Fibroblast of gingiva (primary cell): ENCODE results near the gene PAPOLB.
A peak's percentile ranks its signal among the peaks of the same experiment; 100 is the strongest.
"Not testable (repeated sequence)": the region's sequence is repeated elsewhere in the genome, so short reads cannot be mapped to it uniquely, and the experiment has no call there.

ENCODE experiments used
- DNase-seq: peaks from one replicate; pipeline ENCODE4 v3.0.0-alpha.2; 2011; ENCODE audit warnings: low read depth

PAPOLB gene

DNA sequence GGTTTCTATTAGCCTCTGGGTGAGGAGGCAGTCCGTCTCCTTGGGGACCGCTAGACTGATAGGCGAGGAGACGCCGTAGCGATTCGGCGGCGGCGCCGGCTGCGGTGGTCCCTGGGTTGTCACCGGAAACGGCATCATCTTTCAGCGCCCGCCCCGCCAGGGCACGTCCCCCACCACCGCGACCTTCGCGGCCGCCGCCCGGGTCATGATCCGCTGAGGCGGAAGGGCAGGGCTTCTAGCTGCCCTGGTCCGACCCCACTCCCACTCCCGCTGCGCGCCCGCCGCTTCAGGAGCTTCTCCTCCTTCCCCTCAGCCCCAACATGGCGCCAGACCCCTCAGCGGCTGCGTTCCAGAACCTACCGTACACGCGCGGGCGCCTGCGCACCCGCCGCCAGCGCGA, at the start of gene PAPOLB:
Gene PAPOLB, minus strand, starts transcription at position 358 of the 400 bp plus-strand sequence. Its CDS starts 220 bp downstream, at position 138.
- no peak for DNase-seq

DNA sequence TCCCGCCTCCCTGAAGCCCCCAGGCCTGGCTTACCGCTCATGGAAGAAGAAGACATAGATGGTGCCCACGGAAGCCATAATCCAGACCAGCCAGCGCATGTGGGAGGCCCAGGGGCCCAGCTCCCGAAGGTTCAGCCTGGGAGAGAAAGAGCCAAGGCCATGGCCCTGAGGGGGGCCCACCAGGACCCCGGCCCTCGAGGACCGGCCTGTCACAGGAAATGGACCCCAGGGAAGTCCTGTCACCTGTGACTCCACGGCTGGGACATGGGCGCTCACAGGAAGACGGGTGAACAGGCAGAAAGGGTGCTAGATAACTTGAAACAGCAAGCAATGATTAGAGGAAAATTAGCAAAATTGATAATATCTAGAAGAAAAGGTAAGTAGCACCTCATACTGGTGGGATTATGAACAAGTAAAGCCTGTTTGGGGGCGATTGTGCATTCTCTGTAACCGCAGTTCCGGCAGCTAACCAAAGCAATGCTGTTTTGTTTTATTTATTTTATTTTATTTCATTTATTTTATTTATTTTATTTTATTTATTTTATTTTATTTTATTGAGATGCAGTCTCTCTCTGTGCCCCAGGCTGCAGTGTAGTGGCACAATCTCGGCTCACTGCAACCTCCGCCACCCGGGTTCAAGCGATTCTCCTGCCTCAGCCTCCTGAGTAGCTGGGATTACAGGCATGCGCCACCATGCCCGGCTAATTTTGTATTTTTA, 49.4 kb upstream of the PAPOLB start:
- DNase-seq: no peak

DNA sequence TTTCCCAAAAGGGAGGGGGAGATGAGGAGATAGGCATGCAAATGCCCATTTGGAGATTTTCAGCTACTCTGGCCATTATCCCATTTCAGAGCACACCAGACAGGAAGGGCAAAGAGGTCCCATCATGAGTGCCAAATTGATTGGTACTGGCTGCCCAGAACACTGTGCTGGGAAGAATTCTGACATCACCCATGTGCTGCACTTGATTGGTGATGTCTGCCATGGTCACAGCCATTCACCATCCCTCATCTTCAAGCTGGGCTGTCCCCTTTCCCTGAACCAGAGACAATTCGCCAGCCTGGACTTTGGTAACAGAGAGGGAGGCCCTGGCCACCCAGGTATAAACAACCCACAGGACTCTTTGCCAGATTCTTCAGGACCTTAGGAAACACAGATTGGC, 44.9 kb upstream of the PAPOLB start:
- DNase-seq: no peak

DNA sequence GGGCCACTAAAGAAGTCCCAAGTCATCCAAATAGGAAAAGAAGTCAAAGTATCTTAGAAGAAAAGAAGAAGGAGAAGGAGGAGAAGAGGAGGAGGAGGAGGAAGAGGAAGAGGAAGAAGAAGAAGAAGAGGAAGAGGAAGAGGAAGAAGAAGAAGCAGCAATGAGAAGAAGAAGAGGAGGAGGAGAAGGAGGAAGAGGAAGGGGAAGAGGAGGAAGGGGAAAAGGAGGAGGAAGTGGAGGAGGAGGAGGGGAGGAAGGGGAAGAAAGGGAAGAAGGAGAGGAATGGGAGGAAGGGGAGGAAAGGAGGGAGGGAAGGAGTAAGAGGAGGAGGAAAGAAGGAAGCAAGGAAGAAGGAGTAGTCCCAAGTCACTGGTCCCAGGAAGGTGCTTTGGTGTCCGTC, 43.3 kb upstream of the PAPOLB start:
- no peak for DNase-seq

DNA sequence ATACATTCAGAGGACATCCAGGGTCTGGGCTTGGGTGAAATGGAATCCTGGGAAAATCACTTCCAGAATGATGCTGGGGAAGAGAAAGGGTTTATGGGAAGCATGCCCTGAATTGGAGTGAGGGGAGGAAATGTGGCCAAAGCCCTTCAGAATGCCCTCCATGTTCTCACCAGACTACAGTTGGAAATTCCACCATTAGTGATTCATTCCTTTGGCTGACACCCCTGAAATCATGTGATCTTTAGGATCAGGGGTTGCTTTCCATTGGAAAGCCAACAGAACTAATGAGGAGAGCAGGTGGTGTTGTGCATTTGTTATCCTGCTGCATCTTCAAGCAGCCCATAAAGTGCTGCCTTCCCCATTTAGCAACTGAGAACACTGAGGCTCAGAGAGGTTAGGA, 42.5 kb upstream of the PAPOLB start:
- DNase-seq: no peak

DNA sequence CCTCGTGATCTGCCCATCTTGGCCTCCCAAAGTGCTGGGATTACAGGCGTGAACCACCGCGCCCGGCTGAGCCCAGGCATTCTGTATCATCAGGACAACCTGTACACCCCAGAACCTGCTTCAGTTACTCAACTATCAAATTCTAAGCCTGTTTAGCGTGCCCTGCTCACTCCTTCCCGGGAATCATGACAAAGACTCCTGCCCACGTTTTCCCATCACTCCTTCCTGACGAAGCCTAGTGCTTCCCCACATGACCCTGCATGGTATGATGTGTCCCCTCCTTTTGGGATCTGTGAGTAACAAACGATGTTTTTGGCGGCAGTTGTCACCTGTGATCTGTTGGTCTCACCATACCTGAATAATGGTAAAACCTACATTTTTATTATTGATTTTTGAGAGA, 33.9 kb upstream of the PAPOLB start:
- DNase-seq: no peak

DNA sequence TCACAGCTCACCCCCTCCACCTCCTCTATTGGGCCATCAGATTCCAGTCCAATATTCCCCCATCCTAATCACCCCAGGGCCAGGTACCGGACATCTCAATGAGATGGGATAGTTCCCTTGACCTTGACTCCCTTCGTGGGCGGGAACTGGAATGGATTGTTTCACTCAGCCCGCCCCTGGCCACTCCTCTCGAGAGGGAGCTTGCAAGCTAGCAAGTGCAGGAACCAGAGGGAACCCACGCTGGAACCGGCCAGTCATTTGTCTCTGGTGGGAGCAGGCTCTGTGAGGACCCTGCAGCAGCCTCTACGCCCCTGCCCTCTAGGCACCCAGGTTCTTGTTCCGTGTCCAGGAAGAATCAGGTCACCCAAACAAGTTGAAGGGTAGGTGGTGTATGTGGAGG, 32.7 kb upstream of the PAPOLB start:
- DNase-seq: no peak

DNA sequence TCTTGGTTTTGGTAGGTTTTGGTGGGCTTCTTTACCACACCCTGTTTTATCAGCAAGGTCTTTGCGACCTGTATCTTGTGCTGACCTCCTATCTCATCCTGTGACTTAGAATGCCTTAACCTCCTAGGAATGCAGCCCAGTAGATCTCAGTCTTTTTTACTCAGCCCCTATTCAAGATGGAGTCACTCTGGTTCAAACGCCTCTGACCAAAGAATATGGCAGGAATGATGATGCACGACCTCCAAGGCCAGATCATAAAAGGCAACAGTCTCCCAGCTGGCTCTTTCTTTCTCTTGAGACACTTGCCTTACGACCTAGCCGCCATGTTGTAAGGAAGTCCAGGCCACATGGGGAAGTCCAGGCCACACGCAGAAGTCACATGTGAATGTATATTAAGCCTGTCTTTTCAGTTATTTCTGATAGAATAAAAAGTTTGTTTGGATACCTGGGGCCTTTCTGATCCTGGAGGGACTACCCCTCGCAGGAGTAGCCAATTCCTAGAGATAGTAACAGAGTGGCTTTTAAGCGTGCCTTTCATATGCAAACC, 32.2 kb upstream of the PAPOLB start:
- no peak for DNase-seq

DNA sequence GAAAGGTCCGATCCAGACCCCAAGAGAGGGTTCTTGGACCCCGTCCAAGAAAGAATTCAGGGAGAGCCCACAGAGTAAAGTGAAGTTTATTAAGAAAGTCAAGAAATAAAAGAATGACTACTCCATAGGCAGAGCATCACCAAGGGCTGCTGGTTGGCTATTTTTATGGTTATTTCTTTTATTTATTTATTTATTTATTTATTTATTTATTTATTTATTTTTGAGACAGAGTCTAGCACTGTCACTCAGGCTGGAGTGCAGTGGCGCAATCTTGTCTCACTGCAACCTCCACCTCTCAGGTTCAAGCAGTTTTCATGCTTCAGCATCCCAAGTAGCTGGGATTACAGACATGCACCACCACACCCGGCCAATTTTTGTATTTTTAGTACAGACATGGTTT, 31.4 kb upstream of the PAPOLB start:
- DNase-seq: not testable (repeated sequence)

DNA sequence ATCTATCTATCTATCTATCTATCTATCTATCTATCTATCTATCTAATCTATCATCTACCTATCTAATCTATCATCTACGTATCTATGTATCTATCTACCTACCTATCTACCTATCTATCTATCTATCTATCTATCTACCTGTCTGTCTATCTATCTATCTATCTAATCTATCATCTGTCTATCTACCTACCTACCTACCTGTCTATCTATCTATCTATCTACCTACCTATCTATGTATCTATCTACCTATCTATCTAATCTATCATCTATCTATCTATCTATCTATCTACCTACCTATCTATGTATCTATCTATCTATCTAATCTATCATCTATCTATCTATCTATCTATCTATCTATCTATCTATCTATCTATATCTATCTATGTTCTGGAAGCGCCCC, 29.7 kb upstream of the PAPOLB start:
- DNase-seq: not testable (repeated sequence)

DNA sequence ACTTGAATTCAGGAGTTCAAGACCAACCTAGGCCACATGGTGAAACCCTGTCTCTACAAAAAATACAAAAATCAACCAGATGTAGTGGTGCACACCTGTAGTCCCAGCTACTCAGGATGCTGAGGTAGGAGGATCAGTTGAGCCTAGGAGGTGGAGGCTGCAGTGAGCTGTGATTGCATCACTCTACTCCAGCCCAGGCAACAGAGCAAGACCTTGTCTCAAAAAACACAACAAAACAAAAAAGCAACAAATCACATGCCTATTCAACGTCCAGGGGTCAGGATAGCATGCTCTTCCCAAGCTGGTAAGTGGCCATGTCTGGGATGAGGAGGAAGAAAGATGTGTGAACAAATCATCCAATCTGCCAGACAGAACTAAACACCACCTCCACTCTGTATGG, 27.9 kb upstream of the PAPOLB start:
- no peak for DNase-seq

DNA sequence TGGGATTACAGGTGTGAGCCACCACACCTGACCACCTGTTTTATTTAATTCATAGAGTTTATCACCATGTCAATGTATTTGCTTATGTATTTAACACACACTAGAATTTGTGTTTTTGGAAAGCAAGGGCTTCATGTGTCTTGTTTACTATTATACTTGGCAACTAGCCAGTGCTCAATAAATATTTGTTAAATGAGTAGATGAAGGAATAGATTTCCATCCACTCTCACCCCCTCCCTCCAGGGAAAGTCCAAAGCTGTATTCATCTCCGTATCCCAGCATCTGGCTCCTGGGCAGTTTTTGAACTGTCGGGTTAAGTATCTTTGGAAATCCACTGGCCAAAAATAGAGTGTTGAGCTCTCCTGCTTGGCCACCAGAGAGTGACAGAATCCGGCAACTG, 26.3 kb upstream of the PAPOLB start:
- no peak for DNase-seq

DNA sequence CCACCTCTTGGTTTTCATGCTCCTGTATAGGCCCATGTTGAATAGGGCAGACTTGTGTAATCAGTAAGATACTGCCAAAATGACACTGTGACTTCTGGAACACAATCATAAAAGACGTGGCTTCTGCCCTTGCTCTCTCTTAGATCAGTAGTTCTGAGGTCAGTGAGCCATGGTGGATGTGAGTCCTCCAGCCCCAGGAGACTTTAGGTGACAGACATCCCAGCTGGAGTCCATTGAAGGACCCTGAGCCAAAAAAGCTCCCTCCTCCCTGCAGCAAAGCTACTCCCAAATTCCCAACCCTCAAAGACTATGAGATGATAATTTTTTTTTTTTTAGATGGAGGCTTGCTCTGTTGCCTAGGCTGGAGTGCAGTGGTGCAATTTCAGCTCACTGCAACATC, 24.8 kb upstream of the PAPOLB start:
- DNase-seq: no peak

DNA sequence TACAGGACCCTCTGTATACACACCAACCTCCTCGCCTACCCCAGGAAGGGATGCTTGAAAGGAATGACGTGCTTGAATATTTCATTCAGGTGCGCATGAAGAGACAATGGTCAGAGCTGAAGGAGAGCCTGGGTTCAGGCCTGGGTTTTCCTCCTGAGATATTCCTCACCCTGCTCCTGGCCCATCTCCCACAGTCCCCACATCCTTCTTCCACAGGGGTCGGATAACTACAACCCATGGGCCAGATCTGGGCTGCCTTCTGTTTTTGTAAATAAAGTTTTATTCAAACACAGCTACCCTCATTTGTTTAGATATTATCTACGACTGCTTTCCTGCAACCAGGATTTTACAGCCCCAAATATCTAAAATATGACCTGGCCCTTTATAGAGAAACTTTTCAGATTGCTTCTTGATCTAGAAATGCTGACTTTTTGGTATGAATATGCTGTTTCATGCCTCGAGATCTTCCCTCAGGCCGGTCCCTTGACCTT, 23.5 kb upstream of the PAPOLB start:
- no peak for DNase-seq

DNA sequence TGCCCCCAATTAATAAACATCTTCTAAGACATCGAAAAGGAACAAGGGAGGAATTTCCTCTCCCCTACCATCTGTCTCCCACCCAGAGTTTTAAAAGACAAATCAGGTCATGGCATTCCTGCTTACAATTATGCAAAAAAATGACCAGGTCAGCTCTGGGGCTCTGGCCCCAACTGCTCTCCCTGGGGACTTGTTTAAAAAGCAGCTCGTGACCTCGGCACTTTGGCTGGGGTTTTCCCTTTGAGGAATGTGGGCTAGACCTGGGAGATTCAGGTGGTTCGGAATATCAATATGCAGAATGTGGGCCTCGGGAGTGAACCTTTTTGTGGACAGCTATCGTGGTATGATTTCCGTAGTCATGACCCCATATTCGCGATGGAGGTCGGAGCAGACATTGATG, 22.3 kb upstream of the PAPOLB start:
- DNase-seq: no peak

DNA sequence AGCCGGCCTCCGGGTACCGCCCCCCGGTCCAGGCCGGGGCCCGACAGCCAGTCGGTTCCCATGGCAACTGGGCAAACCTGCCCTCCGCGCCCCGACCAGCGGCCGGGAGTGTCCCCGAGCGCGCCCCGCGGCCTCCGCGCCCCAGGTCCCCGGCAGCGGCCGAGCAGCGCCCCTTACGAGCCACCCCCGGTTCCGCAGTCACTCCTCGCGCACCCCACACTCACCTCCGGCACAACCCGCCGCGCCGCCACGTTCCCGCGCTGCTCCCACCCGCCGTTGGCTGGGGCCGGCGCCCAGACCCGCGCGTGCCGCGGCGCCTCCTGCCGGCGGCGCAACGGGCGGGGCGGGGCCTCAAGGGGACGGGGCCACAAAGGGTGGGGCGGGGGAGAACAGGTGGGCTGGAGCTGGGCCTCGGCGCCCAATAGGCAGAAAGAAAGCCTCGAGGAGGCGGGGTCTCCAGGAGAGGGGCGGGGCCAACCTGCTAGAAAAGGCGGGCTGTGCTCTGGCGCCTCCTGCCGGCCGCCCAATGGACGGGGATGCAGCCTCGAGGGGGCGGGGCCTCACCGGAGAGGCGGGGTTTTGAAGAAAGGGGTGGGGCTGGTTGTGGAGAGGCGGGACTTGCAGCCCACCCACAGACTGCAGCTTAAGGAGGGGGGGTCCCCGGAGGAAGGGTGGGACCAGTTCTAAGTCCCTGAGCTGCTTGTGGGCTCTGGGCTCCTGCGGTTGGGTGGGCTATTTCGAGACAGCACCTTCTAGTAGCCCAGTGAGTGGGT, 21.7 kb upstream of the PAPOLB start, which contains the start of gene RADIL:
Gene RADIL, minus strand, starts transcription at position 345 of the 773 bp plus-strand sequence. CDS start 5,577 bp downstream, outside the sequence.
- peak; percentile 85 for DNase-seq

DNA sequence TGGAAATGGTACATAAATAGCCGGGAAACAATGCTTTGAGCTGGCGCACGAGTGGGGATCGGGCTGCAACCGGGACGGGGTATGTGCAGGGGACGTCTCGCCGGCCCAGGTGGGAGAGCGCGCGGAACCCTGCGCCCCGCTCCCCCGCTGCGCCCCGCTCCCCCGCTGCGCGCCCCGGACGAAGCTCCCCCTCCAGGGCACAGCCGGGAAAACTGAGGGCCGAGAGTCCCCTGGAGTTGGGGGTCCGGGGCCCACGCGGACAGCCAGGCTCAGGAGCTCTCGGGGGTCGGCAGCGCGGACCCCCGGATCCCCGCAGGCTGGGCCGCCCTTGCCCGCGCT, 21.2 kb upstream of the PAPOLB start:
- DNase-seq: no peak

DNA sequence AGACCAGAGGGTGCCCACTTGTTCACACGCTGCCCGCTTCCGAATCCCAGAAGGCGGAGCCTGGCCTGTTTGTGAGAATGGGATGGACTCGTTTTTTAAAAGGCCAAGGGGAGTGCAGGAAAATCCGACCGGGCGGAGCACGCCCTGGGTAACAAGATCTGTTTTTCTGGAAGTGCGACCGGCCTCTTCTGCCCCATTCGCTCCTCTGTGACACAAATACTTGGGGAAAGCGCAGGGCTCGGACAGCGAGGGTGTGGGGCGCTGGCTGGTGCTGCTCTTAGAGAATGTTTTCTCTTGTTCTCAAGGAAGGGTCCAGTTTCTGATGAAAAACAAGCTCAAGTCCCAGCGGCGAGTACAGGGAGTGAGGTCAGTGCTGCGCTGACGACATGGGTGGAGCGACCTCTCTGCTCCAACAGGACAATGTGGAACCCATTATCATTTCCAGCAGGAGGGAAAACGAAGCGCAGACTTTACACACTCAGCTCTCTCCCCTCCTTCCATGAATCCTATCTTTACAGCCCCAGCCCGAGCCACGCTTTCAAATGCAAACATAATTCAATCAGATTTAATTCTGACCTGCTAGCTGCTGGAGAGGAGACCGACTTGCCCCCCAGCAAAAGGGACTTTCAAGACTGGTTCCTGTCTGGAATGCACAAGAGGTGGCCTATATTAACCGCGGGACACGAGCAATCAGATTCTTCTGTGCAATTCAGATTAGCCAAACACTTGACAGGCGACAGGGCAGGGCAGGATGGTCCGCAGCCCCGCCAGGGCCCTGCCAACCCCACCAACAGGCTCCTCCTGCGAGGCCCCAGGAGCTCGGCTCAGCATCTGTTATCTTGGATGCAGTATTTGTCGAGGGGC, 20.6 kb upstream of the PAPOLB start:
- peak; percentile 88 for DNase-seq

DNA sequence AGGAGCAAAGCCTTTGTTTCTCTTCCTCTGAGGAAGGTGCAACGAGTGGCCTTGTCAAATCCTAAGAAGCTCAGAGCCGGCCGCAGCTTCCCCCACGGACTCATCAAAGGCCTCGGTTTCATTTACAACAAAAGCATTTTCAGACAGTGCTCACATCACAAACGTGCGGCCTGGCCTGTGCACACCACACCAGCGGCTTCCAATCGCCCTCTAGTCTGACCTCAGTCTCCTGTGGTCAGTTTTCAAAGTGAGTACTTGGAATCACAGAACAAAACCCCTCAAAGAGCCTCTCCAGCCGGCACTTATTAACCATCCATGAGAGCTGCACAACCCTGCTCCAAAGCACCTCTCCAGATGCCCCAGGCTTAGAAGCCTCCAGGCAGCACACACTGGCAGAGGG, 18.4 kb upstream of the PAPOLB start:
- DNase-seq: no peak

DNA sequence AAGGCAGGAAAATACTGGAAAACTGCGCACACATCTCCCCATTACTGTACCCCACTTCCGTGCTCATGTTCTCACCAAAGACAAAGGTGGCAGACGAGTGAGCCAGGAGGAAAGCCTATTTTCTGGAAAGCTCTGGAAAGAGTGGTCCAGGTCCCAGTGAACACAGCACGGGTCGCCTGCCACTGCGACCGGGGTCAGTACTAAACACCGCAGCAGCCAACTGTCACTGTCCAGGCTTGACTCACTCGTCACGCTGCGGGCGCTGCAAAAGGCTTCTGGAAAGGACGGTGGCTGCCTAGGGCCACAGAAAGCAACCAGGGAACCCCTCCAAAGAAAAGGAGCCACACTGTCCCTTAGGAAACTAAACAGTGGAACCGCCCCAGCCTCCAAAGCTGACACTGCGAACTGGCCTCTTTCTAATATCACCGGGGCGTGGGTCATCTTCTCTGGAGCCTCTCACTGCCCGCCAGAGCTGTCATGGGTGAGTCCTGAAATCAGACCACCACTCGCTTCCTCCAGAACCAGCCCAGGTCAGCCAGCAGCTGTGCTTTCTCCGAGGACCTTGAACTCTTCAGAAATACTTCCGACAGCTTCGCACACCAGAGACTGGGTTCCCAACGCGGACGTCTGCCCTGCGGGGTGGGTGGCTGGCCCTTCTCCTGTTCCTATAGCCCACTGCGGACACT, 17.7 kb upstream of the PAPOLB start:
- DNase-seq: no peak
